Mesendoderm (in vitro differentiated cells): ENCODE data around the gene PMM1. TPM values are rescaled to one million over a fixed set of nuclear protein-coding genes. Genes with fewer than 3 reads are reported as not detected.
A peak's percentile ranks its signal among the peaks of the same experiment; 100 is the strongest.
"Not testable (repeated sequence)": the region's sequence is repeated elsewhere in the genome, so short reads cannot be mapped to it uniquely, and the experiment has no call there.

Experiments
- DNase-seq: peaks from one replicate; pipeline ENCODE4 v3.0.0; 2013
- H2AK5ac ChIP-seq: 2 replicates; pipeline ENCODE4 v1.6.1; 2013; ENCODE audit warnings: low read length, inconsistent platforms
- H2BK120ac ChIP-seq: 2 replicates; pipeline ENCODE4 v1.6.1; 2013; ENCODE audit warnings: low read depth, mild to moderate bottlenecking, low read length, moderate library complexity, mixed read lengths
- H2BK15ac ChIP-seq: replicated peaks from 2 replicates; pipeline ENCODE4 v1.6.1; 2013; ENCODE audit warnings: low read depth, mild to moderate bottlenecking, moderate library complexity
- H2BK5ac ChIP-seq: 2 replicates; pipeline ENCODE4 v1.6.1; 2013; ENCODE audit warnings: low read length, inconsistent platforms
- H3K18ac ChIP-seq: 2 replicates; pipeline ENCODE4 v1.6.1; 2013; ENCODE audit warnings: mild to moderate bottlenecking, low read length, mixed read lengths
- H3K23ac ChIP-seq: one replicate; pipeline ENCODE4 v1.6.1; 2013; ENCODE audit warnings: low read length
- H3K27ac ChIP-seq: 2 replicates; pipeline ENCODE4 v1.5.1; 2013; ENCODE audit warnings: low read depth, mild to moderate bottlenecking, inconsistent platforms, low read length, moderate library complexity
- H3K27me3 ChIP-seq: 2 replicates; pipeline ENCODE4 v1.6.1; 2013; ENCODE audit warnings: low read length, control low read depth, mild to moderate bottlenecking, inconsistent platforms; ENCODE audit not compliant: insufficient read depth, poor library complexity
- H3K36me3 ChIP-seq: 2 replicates; pipeline ENCODE4 v1.6.1; 2013; ENCODE audit warnings: low read length, inconsistent platforms; ENCODE audit not compliant: control insufficient read depth, insufficient read depth
- H3K4ac ChIP-seq: one replicate; pipeline ENCODE4 v1.6.1; 2013; ENCODE audit warnings: low read depth, mild to moderate bottlenecking, low read length, moderate library complexity
- H3K4me1 ChIP-seq: 2 replicates; pipeline ENCODE4 v1.6.1; 2013; ENCODE audit warnings: low read depth, low read length, inconsistent platforms; ENCODE audit not compliant: control insufficient read depth
- H3K4me2 ChIP-seq: 2 replicates; pipeline ENCODE4 v1.6.1; 2013; ENCODE audit warnings: low read length
- H3K4me3 ChIP-seq: 2 replicates; pipeline ENCODE4 v1.5.1; 2013; ENCODE audit warnings: mild to moderate bottlenecking, low read length
- H3K56ac ChIP-seq: one replicate; pipeline ENCODE4 v1.6.1; 2013; ENCODE audit warnings: low read length
- H3K79me1 ChIP-seq: 2 replicates; pipeline ENCODE4 v1.6.1; 2013; ENCODE audit warnings: low read length, inconsistent platforms
- H3K79me2 ChIP-seq: 2 replicates; pipeline ENCODE4 v1.6.1; 2013; ENCODE audit warnings: mild to moderate bottlenecking, low read length; ENCODE audit not compliant: control insufficient read depth, insufficient read depth
- H3K9ac ChIP-seq: 2 replicates; pipeline ENCODE4 v1.6.1; 2013; ENCODE audit warnings: low read length, inconsistent platforms
- H4K5ac ChIP-seq: one replicate; pipeline ENCODE4 v1.6.1; 2013; ENCODE audit warnings: low read length
- H4K8ac ChIP-seq: one replicate; pipeline ENCODE4 v1.6.1; 2013; ENCODE audit warnings: low read depth, mild to moderate bottlenecking, control low read depth, low read length, moderate library complexity
- WGBS: extraction: QIAGEN DNeasy Blood & Tissue Kit; methylation state at CpG from one replicate; pipeline ENCODE4 v1.1.7; 2013; ENCODE audit warnings: low lambda C conversion rate, missing lambda C conversion rate; ENCODE audit not compliant: insufficient coverage; ENCODE audit errors: extremely low coverage; 5-methylcytosine and 5-hydroxymethylcytosine counted together
- polyA plus RNA-seq, 2 experiments: library from polyadenylated mRNA; stranded (reverse); fragments of 200-250 nt; gene quantifications; one replicate each; pipeline ENCODE4 v1.2.3, GENCODE V29; 2013

The PMM1 gene
- 6.4 TPM for polyA plus RNA-seq (2013, experiment 1 of 2)
- polyA plus RNA-seq (2013, experiment 2 of 2): 6.6 TPM

DNA sequence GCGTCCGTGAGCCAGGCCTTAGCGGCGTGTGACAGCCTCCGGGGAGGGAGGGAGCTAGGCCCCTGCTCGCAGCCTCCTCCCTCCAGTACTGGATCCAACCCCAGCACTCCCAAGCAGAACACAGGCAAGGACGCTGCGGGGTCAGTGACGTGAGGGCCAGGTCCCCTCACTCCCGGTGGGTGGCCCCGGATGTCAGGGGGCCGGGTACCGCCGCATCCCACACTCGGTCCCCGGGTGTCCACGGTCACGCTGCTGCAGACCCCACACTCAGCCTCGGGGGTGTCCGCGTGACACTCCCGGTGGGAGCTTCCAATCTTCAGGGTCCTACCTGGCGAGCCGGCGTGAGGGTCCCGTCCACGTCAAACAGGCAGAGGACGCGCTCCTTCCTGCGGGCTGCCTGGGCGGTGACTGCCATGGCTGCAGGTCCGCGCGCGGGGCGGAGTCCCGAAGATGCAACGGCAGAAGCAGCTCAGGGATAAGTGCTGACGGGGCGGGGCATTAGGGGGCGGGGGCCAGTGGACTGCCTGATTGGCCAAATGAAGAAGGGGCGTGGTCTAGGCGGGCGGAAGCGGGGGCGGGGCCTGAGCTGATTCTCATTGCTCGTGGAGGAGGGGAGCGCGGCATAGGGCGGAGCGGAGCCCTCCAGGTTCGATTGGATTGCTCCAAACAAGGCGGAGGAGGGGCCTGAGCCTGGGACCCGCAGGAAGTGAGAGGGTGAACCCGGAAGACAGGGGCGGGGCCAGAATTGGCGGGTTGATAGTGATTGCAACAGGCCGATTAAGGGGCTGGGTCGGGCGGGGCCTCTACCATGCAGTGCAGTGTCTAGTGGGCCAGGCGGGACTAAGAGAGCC is at the start of gene PMM1:
PMM1 (minus strand) TSS at position 450 of the 851 bp plus-strand sequence; CDS start at position 415, 35 bp downstream.
- Histone ChIP-seq H3K4ac (peak within 1 kb of the TSS; percentile 62), H3K79me2 (no peaks in the 10 kb centered on the region), H3K27me3 (no peaks in the 10 kb centered on the region), H3K27ac (no peak within 1 kb of the TSS), H3K18ac (peak within 1 kb of the TSS; percentile 22), H2BK5ac (no peak within 1 kb of the TSS), H2BK15ac (no peak within 1 kb of the TSS), H4K5ac (no peak within 1 kb of the TSS), H3K23ac (no peak within 1 kb of the TSS), H3K56ac (peak within 1 kb of the TSS; percentile 93), H4K8ac (no peak within 1 kb of the TSS), H3K36me3 (no peaks in the 10 kb centered on the region), H3K4me1 (no peaks in the 10 kb centered on the region), H2BK120ac (no peak within 1 kb of the TSS), H3K79me1 (no peaks in the 10 kb centered on the region), H3K9ac (peak within 1 kb of the TSS; percentile 75), H3K4me3 (peak within 1 kb of the TSS; percentile 86), H2AK5ac (no peak within 1 kb of the TSS), H3K4me2 (peak within 1 kb of the TSS; percentile 61)
- DNase-seq: peak; percentile 100
- no CpG with 5 or more reads among the region's 61 CpGs for WGBS

DNA sequence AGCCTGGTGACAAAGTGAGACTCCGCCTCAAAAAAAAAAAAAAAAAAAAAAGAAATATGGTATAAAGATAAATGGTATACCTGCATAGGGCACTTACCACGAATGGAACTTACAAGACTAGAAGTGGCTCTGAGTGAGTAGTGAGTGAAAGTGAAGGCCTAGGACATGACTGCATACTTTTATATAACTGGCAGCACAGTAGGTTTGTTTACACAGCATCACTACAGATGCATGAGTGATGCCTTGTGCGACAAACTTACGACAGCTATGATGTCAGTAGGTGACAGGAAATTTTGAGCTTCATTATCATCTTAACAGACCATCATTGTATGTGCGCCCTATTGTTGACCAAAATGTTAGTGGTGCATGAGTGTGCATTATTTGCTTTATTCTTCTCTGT is 49.1 kb upstream of the PMM1 start:
- no peak overlapping the region for H3K18ac ChIP-seq
- no peak for DNase-seq
- H3K4ac ChIP-seq: no peak overlapping the region
- no peak overlapping the region for H4K8ac ChIP-seq
- H3K79me1 ChIP-seq: peaks cover 9% of the 10 kb centered on the region
- no peaks in the 10 kb centered on the region for H3K27me3 ChIP-seq
- no peak overlapping the region for H3K4me3 ChIP-seq
- no peak overlapping the region for H2BK5ac ChIP-seq
- no peaks in the 10 kb centered on the region for H3K4me1 ChIP-seq
- no CpG with 5 or more reads among the region's 5 CpGs for WGBS
- H3K9ac ChIP-seq: no peak overlapping the region
- H2BK15ac ChIP-seq: no peak overlapping the region
- peaks cover 21% of the 10 kb centered on the region for H3K36me3 ChIP-seq
- no peak overlapping the region for H2BK120ac ChIP-seq
- H2AK5ac ChIP-seq: no peak overlapping the region
- no peak overlapping the region for H3K23ac ChIP-seq
- peaks cover 4% of the 10 kb centered on the region for H3K79me2 ChIP-seq
- H3K56ac ChIP-seq: no peak overlapping the region
- H3K27ac ChIP-seq: no peak overlapping the region
- no peak overlapping the region for H4K5ac ChIP-seq
- no peak overlapping the region for H3K4me2 ChIP-seq

DNA sequence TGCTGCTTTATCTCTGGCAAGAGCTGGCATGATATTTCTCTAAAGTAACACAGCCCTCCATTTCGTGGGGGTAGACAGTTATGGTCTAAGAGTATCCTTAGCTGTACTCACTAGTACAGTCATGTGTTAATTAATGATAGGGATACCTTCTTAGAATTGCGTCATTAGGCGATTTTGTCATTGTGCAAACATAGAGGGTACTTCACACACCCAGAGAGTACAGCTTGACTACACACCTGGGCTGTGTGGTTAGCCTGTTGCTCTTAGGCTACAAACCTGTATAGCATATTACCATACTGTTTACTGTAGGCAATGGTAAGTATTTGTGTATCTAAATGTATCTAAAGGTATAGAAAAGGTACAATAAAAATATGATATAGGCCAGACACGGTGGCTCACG is 48.5 kb upstream of the PMM1 start:
- Histone ChIP-seq H3K4me1 (no peaks in the 10 kb centered on the region), H3K4ac (no peak overlapping the region), H3K4me2 (no peak overlapping the region), H3K9ac (no peak overlapping the region), H3K79me2 (peaks cover 4% of the 10 kb centered on the region), H4K5ac (no peak overlapping the region), H3K56ac (no peak overlapping the region), H3K4me3 (no peak overlapping the region), H3K36me3 (peaks cover 21% of the 10 kb centered on the region), H3K27ac (no peak overlapping the region), H3K18ac (no peak overlapping the region), H3K79me1 (peaks cover 9% of the 10 kb centered on the region), H4K8ac (no peak overlapping the region), H2AK5ac (no peak overlapping the region), H3K23ac (no peak overlapping the region), H2BK5ac (no peak overlapping the region), H2BK15ac (no peak overlapping the region), H3K27me3 (no peaks in the 10 kb centered on the region), H2BK120ac (no peak overlapping the region)
- no peak for DNase-seq
- no CpG with 5 or more reads among the region's 5 CpGs for WGBS

DNA sequence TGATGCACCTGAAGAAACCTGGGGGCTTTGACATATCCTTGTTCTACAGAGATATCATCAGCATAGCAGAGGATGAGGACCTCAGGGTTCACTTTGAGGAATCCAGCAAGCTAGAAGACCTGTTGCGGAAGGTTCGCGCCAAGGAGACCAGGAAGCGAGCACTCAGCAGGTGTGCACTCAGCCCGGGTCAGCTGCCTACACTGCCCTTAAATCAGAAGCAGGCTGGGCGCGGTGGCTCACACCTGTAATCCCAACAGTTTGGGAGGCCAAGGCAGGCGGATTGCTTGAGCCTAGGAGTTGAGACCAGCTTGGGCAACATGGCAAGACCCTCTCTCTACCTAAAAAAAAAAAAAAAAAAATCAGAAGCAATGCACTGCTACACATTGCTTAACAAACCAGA is 48.0 kb upstream of the PMM1 start:
- not testable (repeated sequence) for H4K5ac ChIP-seq, H3K9ac ChIP-seq, H3K27ac ChIP-seq, H3K27me3 ChIP-seq, H3K4me3 ChIP-seq, H3K4ac ChIP-seq, H2BK15ac ChIP-seq, H3K23ac ChIP-seq, DNase-seq, H3K18ac ChIP-seq, H3K79me2 ChIP-seq, H2BK5ac ChIP-seq, H3K79me1 ChIP-seq, H2AK5ac ChIP-seq, H4K8ac ChIP-seq, H2BK120ac ChIP-seq, H3K4me1 ChIP-seq, H3K4me2 ChIP-seq, H3K56ac ChIP-seq
- WGBS: no CpG with 5 or more reads among the region's 8 CpGs
- peaks cover 18% of the 10 kb centered on the region for H3K36me3 ChIP-seq

DNA sequence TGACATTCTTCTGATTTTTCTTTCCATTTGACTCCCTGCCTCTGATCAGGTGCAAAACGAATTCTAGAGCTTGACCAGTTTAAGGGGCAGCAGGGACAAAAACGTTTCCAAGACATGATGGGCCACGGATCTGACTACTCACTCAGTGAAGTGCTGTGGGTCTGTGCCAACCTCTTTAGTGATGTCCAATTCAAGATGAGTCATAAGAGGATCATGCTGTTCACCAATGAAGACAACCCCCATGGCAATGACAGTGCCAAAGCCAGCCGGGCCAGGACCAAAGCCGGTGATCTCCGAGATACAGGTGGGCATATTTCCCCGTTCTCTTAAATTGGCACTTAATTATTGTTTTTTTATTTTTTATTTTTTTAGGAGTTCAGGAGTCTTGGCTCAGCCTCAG is 46.8 kb upstream of the PMM1 start:
- H3K27me3 ChIP-seq: no peaks in the 10 kb centered on the region
- no peak overlapping the region for H3K4me2 ChIP-seq
- no peak overlapping the region for H2BK15ac ChIP-seq
- H4K5ac ChIP-seq: no peak overlapping the region
- H3K79me2 ChIP-seq: peaks cover 3% of the 10 kb centered on the region
- H2BK120ac ChIP-seq: no peak overlapping the region
- no peak overlapping the region for H3K27ac ChIP-seq
- no peak overlapping the region for H3K4me3 ChIP-seq
- WGBS: no CpG with 5 or more reads among the region's 7 CpGs
- no peak overlapping the region for H3K9ac ChIP-seq
- H2AK5ac ChIP-seq: no peak overlapping the region
- no peaks in the 10 kb centered on the region for H3K4me1 ChIP-seq
- no peak overlapping the region for H2BK5ac ChIP-seq
- H3K23ac ChIP-seq: no peak overlapping the region
- H3K4ac ChIP-seq: no peak overlapping the region
- no peak overlapping the region for H4K8ac ChIP-seq
- DNase-seq: no peak
- H3K18ac ChIP-seq: no peak overlapping the region
- H3K79me1 ChIP-seq: peaks cover 8% of the 10 kb centered on the region
- no peak overlapping the region for H3K56ac ChIP-seq
- H3K36me3 ChIP-seq: peaks cover 16% of the 10 kb centered on the region
